ENCODE results near the gene ANG.
A peak's percentile ranks its signal among the peaks of the same experiment; 100 is the strongest.

Gene ANG

DNA sequence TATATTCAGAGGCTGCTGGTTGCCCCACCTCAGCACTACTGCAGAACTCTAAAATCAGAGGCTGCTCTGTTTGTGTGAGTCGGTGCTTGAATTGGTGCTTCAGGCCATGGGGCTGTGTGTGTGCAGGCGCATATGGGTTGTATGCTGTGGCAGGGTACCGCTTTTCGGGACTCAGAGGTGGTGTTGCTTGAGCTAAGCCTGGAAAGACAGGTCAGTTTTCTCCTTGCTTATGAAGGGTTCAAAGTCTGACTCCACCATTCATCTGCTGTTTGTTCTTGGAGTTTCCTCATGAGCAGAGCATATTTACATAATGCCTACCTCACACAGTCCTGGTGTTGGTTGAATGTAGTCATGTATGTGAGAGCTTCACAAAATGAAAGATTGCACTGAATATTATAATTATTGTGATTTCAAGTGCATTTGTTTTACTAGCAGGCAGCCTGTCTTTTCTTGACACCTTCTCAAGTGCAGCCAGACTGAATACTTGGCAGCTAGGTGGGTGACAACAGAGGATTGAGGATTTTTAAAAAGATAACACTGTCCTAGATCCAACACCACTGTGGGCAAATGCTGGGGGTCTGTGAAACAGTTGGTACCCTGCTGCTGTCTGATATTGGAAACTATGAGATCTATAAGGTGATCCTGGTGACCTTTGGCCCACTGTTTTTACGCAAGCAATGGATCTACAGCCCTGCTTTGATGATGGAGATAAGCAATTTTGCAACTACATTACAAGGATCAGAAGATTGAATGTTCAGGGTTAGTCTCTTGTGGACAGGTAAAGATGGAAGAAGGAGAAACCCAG lies 1.0 kb upstream of the ANG start:
- Histone ChIP-seq H3K4me3 (replicated peaks; ENCODE audit: insufficient read depth, low read length) (no peak overlapping the region), H3K27ac (replicated peaks) (no peak overlapping the region), H3K27me3 (ENCODE audit: insufficient read depth, poor library complexity, severe bottlenecking) (no peaks in the 10 kb centered on the region)
- no peak for DNase-seq (ENCODE audit: low read depth in 1 of 2, low spot score in 1 of 2)
- TF ChIP-seq POLR2AphosphoS5 (IDR thresholded peaks at IDR 0.05; ENCODE audit: low read depth), result no peak
- TF ChIP-seq, protein P1, sequence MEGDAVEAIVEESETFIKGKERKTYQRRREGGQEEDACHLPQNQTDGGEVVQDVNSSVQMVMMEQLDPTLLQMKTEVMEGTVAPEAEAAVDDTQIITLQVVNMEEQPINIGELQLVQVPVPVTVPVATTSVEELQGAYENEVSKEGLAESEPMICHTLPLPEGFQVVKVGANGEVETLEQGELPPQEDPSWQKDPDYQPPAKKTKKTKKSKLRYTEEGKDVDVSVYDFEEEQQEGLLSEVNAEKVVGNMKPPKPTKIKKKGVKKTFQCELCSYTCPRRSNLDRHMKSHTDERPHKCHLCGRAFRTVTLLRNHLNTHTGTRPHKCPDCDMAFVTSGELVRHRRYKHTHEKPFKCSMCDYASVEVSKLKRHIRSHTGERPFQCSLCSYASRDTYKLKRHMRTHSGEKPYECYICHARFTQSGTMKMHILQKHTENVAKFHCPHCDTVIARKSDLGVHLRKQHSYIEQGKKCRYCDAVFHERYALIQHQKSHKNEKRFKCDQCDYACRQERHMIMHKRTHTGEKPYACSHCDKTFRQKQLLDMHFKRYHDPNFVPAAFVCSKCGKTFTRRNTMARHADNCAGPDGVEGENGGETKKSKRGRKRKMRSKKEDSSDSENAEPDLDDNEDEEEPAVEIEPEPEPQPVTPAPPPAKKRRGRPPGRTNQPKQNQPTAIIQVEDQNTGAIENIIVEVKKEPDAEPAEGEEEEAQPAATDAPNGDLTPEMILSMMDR (IDR thresholded peaks at IDR 0.05; ENCODE audit: insufficient read depth, low read length), result no peak
- TF ChIP-seq, protein P2, sequence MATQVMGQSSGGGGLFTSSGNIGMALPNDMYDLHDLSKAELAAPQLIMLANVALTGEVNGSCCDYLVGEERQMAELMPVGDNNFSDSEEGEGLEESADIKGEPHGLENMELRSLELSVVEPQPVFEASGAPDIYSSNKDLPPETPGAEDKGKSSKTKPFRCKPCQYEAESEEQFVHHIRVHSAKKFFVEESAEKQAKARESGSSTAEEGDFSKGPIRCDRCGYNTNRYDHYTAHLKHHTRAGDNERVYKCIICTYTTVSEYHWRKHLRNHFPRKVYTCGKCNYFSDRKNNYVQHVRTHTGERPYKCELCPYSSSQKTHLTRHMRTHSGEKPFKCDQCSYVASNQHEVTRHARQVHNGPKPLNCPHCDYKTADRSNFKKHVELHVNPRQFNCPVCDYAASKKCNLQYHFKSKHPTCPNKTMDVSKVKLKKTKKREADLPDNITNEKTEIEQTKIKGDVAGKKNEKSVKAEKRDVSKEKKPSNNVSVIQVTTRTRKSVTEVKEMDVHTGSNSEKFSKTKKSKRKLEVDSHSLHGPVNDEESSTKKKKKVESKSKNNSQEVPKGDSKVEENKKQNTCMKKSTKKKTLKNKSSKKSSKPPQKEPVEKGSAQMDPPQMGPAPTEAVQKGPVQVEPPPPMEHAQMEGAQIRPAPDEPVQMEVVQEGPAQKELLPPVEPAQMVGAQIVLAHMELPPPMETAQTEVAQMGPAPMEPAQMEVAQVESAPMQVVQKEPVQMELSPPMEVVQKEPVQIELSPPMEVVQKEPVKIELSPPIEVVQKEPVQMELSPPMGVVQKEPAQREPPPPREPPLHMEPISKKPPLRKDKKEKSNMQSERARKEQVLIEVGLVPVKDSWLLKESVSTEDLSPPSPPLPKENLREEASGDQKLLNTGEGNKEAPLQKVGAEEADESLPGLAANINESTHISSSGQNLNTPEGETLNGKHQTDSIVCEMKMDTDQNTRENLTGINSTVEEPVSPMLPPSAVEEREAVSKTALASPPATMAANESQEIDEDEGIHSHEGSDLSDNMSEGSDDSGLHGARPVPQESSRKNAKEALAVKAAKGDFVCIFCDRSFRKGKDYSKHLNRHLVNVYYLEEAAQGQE (IDR thresholded peaks at IDR 0.05; ENCODE audit: insufficient replicate concordance, low read depth), result no peak
- no peak for TF ChIP-seq GABPA (IDR thresholded peaks at IDR 0.05; ENCODE audit: low read depth)
- TF ChIP-seq SPI1 (IDR thresholded peaks at IDR 0.05; ENCODE audit: borderline replicate concordance, low read depth), result no peak

- Histone ChIP-seq H3K27me3 (ENCODE audit: insufficient read depth, poor library complexity, severe bottlenecking) (no peaks in the 10 kb centered on the region), H3K4me3 (replicated peaks; ENCODE audit: insufficient read depth, low read length) (no peak overlapping the region), H3K27ac (replicated peaks) (no peak overlapping the region)
- no peak for TF ChIP-seq POLR2AphosphoS5 (IDR thresholded peaks at IDR 0.05; ENCODE audit: low read depth)
- TF ChIP-seq GABPA (IDR thresholded peaks at IDR 0.05; ENCODE audit: low read depth), result no peak
- TF ChIP-seq SPI1 (IDR thresholded peaks at IDR 0.05; ENCODE audit: borderline replicate concordance, low read depth), result no peak; the same call in 1 of the 2 replicates
- TF ChIP-seq, protein P2 (IDR thresholded peaks at IDR 0.05; ENCODE audit: insufficient replicate concordance, low read depth), result no peak
- TF ChIP-seq, protein P1 (IDR thresholded peaks at IDR 0.05; ENCODE audit: insufficient read depth, low read length), result peak; percentile 84
- peak; percentile 49 to 67 for DNase-seq (ENCODE audit: low read depth in 1 of 2, low spot score in 1 of 2)
Measured at GRCh38 chr14:20690848-20691640, 2.5 kb downstream of the ANG start.

DNA sequence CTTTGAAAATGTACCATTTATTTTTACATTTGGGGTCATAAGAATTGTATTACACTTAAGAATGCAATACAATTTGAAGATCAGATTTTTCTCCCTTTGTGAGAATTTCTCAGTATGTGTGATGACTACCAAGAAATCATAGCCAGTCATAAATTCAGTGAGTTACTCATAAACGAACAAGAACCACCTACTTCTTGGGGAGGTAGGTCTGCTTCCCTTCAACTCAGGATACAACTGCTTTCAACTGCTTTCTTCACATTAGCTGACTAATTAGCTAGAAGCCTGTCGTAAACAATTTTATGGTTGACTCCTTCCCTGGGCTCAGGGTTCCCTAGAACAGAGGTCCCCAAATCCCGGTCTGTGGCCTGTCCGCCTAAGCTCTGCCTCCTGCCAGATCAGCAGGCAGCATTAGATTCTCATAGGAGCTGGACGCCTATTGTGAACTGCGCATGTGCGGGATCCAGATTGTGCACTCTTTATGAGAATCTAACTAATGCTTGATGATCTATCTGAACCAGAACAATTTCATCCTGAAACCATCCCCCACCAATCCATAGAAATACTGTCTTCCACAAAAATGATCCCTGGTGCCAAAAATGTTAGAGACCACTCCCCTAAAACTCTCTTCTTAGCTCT lies 3.7 kb downstream of the ANG start:
- TF ChIP-seq SPI1 (IDR thresholded peaks at IDR 0.05; ENCODE audit: borderline replicate concordance, low read depth), result no peak
- TF ChIP-seq POLR2AphosphoS5 (IDR thresholded peaks at IDR 0.05; ENCODE audit: low read depth), result no peak
- no peak for TF ChIP-seq GABPA (IDR thresholded peaks at IDR 0.05; ENCODE audit: low read depth)
- TF ChIP-seq, protein P1 (IDR thresholded peaks at IDR 0.05; ENCODE audit: insufficient read depth, low read length), result no peak
- TF ChIP-seq, protein P2 (IDR thresholded peaks at IDR 0.05; ENCODE audit: insufficient replicate concordance, low read depth), result no peak
- no peak for DNase-seq (ENCODE audit: low read depth in 1 of 2, low spot score in 1 of 2)
- Histone ChIP-seq H3K4me3 (replicated peaks; ENCODE audit: insufficient read depth, low read length) (no peak overlapping the region), H3K27ac (replicated peaks) (no peak overlapping the region), H3K27me3 (ENCODE audit: insufficient read depth, poor library complexity, severe bottlenecking) (no peaks in the 10 kb centered on the region)
